Fibroblast of mammary gland (primary cell): ENCODE measurements around the gene HEBP1.

Source experiments
- DNase-seq: peaks from one replicate; pipeline ENCODE4 v3.0.0-alpha.2; 2010; ENCODE audit warnings: low read depth
- H3K4me3 ChIP-seq: 2 replicates; pipeline ENCODE4 v1.5.1; 2011; ENCODE audit warnings: low read depth, mild to moderate bottlenecking, low read length, moderate library complexity; ENCODE audit not compliant: control insufficient read depth
- TF ChIP-seq, protein P1 (sequence below): conservative IDR thresholded peaks from 2 replicates; pipeline ENCODE4 v1.5.1; 2011; ENCODE audit warnings: low read depth, low read length, inconsistent platforms; ENCODE audit not compliant: control insufficient read depth, insufficient read depth

Gene HEBP1

DNA sequence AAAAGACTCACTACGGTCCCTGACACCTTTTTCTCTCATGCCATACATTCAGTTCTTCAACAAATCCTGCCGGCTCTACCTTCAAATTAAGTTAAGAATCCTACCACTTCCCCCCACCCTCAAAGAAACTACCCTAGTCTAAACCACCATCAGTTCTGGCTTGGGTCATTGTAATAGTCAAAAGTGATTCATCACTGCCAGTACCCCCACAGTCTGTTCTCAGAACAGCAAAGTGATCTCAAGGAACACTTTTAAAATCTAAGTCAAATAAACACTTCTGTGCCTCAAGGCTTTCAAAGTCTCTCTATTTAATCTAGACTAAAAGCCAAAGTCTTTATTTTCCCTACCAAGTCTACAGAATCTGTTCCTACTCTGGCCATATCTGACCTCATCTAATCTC, 32.1 kb upstream of the HEBP1 start:
- H3K4me3 ChIP-seq, result no peak overlapping the region
- DNase-seq, result no peak
- TF ChIP-seq, protein P1, sequence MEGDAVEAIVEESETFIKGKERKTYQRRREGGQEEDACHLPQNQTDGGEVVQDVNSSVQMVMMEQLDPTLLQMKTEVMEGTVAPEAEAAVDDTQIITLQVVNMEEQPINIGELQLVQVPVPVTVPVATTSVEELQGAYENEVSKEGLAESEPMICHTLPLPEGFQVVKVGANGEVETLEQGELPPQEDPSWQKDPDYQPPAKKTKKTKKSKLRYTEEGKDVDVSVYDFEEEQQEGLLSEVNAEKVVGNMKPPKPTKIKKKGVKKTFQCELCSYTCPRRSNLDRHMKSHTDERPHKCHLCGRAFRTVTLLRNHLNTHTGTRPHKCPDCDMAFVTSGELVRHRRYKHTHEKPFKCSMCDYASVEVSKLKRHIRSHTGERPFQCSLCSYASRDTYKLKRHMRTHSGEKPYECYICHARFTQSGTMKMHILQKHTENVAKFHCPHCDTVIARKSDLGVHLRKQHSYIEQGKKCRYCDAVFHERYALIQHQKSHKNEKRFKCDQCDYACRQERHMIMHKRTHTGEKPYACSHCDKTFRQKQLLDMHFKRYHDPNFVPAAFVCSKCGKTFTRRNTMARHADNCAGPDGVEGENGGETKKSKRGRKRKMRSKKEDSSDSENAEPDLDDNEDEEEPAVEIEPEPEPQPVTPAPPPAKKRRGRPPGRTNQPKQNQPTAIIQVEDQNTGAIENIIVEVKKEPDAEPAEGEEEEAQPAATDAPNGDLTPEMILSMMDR, result no peak

- H3K4me3 ChIP-seq, result no peak overlapping the region
- TF ChIP-seq, protein P1, result no peak
- no peak for DNase-seq
Measured at GRCh38 chr12:13030541-13031291, 30.7 kb upstream of the HEBP1 start.

DNA sequence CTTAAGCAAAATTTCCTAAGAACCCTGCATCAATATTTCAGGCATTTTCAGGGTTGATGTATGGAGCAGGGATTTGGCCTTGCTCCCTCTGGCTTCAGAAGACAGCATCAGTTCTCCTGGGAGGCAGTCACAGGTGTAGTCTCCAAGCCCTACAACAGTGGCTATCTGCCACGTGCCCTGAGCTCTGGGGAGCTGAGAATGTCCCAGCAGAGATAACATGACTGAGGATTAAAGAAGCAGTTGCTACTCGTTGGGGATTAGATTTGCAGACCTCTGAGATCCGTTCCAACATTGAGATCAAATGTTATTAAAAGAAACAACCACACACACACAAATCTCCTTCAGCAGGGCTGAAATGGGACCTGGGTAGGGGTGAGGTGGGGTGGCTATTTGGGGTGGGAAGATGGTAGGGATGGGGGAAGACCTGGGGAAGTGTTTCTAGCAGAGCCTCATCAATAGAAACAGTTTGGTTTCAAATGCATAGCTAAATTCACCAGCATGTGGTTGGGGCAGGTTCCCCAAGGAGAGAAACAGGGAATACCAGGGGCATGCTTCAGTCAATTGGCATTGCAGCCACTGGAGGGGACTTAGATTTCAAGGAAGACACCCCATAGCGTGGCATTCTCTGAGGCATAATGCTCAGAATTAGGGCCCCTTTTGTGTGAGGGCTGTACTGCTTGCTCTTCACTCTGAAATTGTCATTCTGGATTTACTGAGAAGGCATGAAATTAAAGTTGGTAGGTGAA, 28.9 kb upstream of the HEBP1 start:
- no peak for DNase-seq
- H3K4me3 ChIP-seq, result no peak overlapping the region
- TF ChIP-seq, protein P1, result no peak

- no peak overlapping the region for H3K4me3 ChIP-seq
- DNase-seq, result no peak
- TF ChIP-seq, protein P1, result no peak
Measured at GRCh38 chr12:13027508-13027907, 27.4 kb upstream of the HEBP1 start.

GRCh38 chr12:13027032-13027431, 27.0 kb upstream of the HEBP1 start:
- no peak for DNase-seq
- no peak overlapping the region for H3K4me3 ChIP-seq
- TF ChIP-seq, protein P1, result no peak

DNA sequence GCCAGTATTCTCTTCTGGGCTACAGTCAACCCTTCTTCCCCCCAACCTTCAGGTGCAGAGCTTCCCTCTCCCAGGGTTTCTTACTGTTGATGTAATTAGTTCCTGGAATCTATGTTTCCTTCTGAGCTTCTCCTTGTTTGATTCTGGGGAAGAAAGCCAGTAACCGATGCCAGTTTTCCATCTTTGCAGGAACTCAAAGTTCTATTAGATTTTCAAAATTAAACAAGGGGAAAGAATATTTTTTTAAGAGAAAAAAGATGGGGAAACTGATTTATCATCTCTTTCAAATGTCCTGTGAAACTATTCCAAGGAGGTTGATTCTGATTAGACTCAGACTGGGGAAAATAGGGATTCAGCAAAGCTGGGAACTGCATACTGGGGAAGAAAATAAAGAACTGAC, 26.2 kb upstream of the HEBP1 start:
- DNase-seq, result no peak
- TF ChIP-seq, protein P1, result no peak

More for the DNA sequence above, 26.2 kb upstream of the HEBP1 start:
- H3K4me3 ChIP-seq, result no peak overlapping the region
